Hematopoietic multipotent progenitor cell treated with erythropoietin and hydrocortisone succinate and interleukin-3 and kit ligand, for 17 days (in vitro differentiated cells): ENCODE data around the gene NRXN2.

Source experiments
- DNase-seq: peaks from one replicate; pipeline ENCODE4 v3.0.0-alpha.2; 2015; ENCODE audit warnings: low spot score

The NRXN2 gene

DNA sequence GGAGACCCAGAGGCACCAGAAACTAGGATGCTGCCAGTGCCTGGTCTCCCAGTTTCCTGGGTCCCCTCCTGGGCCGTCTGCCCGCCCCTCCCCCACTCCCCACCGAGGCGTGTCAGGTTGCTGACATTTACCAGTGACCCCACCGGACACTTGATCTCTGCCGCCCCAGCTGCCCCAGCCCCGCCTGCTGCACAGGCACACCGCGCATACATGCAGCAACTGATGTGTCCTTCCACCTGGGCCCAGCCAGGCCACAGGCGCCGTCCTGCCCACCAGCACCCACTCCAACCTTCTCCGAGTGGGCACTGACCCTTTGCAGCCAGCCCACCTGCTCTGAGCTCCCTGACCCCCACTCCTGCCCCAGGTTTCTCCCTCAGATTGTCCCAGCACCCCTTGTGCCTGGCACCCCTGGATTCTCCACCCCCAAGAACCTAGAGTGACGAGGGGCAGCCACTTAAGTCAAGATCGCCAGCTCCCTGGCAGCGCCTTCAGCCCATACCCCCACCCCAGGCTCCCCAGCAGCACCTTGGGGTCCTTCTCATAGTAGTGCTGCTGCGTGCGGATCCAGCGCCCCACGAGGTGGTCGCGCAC is 36.2 kb upstream of the NRXN2 start:
- no peak for DNase-seq

DNA sequence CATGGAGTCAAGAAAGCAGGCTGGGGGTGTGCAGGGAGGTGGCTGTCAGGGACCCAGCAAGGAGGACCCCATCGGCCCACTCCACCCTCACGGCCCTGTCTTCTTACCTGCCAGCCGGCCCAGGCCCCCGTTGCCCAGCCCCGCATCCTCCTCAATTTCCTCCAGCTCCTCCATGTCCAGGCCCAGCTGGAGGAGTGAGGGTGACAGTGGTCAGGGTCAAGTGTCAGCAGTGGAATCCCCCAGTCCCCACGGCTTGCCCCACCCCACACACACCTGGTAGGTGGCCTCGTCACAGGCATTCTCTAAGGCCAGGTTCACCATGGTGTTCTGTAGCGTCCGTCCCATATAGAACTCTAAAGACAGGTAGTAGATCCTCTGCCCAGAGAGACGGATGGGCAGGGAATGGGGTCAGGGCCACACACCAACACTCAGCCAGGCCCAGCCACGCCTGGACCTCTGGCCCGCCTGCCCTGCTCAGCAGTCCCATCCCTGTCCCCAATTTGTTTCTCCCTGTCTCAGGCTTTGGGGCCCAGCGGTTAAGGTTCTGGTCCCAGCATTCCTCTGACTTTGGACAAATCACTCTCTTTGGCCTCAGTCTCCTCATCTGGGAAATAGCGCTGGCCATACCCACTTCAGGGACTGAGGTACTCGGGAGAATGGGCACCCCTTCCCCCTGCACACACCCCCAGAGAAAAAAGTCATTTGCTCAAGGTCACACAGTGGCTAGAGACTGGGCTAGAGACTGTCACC is 35.5 kb upstream of the NRXN2 start:
- no peak for DNase-seq

DNA sequence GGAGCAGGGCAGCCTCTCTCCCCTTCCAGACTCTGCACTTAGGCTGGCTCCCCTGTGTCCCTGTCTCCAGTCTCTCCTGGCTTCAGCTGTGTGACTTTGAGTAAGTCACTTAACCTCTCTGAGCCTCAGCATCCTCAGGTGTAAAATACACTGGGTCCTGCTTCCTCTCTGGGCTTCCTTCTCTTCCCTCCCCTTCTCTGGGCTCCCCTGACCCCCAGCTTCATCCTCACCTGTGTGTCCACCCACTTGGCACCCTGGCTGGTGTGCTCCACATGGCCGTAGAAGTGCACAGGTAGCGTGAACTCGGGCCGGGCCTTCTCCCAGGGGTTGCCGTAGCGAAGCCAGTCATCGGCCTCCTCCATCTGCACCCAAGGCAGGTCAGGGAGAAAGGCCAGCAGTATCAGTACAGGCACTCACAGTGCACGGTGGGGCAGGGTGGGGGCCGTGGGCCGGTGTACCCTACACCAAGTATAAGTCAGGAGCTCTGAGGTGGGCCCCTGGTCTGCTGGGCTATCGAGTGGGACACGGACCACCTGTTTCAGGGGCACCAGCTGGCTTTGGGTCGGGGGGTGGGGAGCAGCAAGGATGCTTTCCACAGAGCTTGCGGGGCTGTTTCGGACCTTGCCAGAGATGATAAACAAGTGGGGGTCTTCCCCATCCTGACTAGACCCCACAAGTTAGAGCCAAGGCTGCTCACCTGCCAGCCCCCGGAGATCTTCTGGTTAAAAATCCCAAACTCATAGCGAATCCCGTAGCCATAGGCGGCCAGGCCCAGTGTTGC is 34.7 kb upstream of the NRXN2 start:
- DNase-seq = no peak

DNA sequence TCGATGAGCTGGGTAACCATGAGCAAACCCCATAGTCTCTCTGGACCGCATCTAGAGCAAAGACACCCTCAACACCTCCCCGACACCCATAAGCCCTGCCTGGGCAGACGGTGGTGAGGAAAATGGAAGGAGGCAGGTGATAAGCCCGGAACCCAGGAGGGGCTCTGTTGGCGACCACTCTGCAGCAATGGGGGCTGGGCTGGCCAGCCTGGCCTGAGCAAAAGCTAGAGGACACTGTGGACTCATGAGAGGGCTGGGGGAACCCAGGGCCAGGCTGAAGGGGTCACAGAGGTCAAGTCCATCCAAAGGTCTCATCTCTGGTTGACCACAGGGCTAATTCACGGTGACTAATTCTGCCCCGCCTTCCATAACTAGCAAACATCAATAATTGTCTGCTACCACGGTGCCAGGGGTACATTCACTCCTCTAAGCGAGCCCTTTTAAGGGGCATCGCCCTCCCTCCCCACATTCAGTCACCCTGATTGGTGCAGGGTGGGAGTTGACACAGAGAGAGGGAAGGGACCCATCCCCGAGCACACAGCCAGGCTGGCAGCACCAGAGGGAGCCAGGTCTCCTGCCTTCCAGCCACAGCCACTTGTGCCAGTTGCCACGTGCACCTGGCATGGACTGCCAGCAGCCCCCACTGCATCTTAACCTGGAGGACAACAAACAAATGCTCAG is 32.8 kb upstream of the NRXN2 start:
- DNase-seq = no peak

DNA sequence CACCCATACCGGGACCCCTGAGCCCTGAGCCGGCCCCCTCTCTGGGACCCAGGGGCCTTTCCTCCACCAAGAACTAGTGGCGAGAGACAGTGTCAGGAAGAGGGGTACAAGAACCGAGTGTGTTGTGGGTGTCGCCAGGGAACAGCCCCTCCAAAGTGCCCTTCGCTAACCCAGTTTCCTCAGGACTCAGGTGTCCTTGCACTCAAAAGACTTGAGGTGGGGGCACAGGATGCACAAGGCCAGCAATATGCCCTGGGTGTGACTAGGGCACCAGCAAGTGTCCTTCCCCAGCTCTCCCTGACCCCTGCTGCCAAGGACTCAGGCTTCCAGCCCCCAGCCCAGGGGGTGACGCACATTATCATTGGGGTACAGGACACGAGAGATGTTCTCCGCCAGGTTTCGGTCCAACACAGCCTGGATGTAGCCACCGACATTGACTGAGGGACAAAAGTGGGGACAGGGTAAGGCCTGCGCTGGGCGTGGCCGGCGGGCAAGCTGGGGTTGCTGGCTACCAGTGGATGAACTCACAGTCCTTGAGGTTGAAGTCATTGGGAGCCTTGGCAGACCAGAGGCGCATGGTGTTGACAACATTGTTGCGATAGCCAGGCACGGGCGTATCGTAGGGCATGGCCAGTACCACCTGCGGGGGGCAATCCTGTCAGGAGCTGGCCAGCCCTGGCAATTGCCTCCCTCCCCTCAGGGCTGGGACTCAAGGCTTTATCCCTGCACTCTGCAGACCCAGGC is 32.1 kb upstream of the NRXN2 start:
- DNase-seq = no peak

DNA sequence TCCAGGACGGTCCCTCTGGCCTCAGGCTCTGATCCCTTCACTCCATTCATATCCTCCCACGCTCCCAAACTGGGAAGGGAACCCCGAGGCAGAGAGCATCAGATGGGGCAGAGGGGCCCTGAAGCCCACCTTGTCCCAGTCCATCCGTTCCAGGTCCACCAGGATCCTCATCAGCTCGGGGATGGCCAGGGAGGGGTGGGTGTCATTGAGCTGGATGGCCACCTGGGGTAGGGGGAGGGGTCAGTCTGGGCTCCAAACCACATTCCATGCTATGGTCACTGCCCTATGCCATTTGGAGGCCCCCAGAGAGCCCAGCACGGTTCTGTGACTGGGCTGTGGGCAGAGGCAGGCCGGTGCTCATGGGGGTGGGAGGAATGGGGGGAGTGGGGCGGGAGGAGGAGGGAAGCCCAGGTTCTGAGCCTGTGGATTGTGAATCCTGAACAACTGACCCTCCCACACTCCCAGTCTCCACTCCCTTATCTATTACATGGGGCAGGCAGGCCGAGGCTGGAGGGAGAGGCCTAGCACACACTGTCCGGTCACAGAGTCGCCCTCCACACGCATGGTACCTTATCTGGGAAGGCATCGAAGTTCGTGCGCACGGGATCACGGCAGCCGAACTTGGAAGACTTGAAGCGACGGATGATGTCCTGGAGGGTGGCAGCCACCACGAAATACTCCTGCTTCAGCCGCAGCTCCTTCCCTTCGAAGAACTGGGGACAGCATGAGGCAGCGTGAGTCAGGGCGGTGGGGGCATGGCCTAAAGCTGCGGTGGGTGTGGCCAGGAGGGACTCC is 31.3 kb upstream of the NRXN2 start:
- DNase-seq = no peak

DNA sequence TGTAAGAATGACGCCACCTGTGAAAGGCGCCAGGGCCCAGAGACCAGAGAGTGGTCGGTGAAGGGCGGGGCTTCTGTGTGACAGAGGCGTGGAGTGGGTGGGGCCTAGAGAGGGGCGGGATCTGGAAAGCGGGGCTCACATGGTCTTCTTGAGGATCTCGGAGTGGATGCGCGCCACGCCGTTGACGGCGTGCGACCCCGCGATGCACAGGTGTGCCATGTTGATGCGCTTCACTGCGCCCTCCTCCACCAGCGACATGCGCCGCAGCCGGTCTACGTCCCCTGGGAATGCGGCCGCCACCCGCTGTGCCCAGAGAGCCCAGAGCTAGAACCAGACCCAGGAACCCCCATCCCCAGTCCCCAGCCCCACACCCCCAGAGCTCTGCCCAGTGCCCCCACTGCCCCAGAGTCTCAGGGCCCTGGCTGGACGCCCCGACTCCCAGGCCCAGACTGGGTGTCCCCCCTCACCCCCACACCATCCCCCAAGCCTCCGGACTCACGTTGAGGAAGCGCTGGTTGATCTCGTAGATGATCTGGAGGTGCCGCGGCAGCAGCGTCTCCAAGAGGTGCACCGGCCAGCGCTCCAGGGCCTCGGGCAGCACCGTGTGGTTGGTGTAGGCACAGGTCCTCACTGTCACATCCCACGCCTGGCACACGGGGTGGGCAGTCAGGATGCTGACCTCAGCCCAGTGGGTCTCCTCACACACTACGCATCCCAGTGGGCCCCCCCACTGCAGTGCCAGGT is 30.6 kb upstream of the NRXN2 start:
- no peak for DNase-seq

DNA sequence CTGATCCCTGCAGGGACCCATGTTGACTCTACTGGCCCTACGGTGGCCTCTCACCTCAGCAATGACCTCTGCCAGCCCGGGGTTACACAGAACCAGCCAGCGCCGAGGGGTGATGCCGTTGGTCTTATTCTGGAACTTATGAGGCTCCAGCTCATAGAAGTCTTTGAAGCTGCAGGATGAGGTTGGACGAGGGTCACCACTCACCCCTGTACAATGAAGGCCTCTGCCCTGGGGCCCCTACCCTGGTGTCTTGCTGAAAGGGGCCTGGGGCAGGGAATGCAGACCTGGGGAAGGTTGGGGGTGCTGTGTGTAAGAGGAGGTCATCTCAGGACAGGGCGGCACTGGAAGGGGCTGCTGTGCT is 30.0 kb upstream of the NRXN2 start:
- no peak for DNase-seq

DNA sequence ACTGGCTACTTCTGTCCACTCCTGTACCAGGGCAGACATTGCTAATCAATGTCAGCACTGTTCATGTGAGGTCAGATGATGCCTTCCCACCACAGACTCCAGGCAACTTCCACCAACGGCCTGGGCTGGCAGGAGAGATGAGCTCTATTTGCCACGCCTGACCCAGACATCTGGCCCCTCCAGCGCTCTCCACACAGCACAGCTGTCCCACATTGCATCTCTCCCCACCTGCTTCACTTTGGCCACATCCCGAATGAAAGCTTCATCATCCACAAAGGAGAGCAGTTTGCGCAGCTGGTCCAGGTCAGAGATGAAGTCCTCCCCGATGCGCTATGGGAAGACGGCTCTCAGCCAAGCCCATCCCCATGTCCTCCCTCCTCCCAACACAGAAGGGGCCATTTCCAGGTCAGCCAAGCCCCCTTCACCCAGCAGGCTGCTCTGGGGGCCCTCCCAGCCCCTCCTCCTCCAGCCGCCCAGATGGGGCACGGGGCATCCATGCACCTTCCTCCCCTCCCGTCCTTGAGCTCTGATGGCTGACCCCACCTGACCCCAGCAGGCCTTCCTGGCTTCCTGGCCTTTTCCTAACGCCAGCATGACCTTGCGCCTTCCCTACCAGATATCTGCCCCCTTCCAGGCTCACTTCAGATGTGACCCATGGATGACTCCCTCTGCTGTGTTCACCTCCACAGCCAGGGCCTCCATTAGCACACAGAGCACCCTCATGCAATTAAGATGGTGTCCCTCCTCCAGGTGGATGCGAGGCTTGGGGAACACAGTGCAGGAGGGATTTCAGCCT is 29.4 kb upstream of the NRXN2 start:
- no peak for DNase-seq

DNA sequence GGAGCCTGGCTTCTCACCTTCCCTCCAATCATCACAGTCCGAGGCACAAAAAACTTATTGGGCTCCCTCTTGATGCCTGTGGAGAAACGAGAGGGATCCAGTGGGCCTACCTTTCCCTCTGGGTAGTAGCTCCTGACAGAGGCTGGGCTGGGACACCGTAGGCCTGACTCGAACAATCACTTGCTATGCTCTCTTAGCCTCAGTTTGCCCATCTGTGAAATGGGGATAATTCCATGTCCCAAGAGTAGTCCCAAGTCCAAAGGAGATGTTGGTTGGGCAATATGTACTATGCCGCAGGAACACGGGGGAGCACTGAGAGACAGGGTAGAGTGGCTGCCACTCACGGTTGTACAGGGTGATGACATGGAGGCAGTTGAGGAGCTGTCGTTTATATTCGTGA is 28.6 kb upstream of the NRXN2 start:
- DNase-seq = no peak

DNA sequence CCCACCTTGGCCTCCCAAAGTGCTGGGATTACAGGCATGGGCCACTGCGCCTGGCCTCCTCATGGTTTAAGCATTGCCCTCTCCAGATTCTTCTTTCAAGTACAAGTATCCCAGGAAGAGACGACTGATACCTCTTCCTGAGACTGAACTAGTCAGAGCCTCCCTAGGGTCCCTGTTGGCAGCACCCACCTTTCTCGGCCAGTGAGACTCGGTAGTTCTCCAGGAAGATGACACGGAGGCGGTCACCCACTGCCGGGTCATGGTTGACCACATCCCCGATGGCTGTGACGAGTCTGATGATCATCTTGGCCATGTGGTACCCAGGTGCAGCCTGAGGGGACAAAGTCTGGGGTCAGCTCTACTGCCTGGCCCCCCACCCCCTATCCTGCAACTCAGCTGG is 28.1 kb upstream of the NRXN2 start:
- DNase-seq = no peak

DNA sequence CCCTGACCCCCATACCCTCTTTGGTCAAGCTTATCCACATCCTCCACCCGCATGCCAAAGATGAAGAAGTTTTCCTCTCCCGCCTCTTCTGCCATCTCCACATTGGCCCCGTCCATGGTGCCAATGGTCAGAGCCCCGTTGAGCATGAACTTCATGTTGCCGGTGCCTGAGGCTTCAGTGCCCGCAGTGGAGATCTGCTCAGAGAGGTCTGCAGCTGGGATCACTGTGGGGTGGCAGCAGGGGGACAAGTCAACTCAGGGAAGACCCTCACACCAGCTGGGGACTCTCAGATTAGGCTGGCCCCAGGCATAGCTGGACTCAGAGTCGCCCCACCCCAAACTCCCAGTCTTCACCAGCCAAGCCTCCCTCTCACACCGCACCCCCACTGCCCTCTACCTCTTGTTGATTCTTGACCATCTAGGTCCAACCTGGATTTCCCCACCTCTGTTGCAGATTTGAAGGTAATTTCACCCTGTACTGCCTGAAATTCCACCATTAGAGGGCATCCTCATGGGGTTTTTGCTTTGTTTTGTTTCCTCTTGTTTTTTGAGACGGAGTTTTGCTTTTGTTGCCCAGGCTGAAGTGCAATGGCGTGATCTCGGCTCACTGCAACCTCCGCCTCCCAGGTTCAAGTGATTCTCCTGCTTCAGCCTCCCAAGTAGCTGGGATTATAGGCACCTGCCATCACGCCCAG is 27.5 kb upstream of the NRXN2 start:
- DNase-seq = no peak

DNA sequence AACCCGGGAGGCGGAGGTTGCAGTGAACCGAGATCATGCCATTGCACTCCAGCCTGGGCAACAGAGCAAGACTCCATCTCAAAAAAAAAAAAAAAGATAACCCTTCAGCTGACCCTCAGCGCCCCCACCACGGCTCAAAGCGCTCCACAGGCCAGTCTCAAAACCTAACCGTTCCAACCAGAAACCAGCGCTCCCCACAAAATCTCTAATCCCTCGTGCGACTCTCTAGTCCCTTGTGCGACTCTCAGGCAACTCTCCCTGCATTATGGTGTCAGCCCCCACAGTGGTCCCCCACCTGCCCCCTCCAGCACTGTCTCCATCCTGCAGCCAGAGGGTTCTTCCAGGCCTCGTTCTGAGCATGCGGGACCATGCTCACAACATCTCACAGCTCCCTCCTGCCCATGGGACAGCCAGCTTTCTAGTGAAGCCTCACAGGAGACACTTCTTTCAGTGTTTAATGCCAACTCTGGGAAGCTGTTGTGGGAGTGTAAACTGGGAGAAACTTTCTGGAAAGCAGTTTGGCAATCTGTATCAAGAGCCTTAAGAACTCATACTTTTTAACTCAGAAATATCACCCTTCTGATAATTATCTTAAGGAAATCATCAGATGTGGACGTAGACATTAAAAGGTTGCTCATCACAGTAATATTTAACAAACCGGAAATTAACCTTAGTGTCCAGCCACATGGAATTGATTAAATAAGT is 25.1 kb upstream of the NRXN2 start:
- DNase-seq = no peak

DNA sequence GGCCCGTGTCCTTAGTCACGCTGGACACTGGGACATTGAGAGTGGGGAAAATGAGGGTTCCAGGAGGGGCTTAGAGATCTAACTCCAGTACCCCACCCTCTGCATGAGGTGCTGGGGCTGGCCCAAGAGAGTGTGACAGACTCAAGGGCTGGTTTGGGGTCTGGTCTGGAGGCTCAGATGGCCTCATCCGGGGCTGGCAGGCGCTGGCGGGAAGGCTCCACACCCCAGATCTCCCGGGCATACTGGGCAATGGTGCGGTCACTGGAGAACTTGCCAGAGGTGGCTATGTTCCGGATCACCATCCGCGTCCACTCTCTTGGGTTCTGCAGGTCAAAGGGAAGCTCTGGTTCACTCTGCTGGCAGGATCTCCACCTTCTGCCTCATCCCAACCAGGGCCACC is 23.5 kb upstream of the NRXN2 start:
- no peak for DNase-seq

DNA sequence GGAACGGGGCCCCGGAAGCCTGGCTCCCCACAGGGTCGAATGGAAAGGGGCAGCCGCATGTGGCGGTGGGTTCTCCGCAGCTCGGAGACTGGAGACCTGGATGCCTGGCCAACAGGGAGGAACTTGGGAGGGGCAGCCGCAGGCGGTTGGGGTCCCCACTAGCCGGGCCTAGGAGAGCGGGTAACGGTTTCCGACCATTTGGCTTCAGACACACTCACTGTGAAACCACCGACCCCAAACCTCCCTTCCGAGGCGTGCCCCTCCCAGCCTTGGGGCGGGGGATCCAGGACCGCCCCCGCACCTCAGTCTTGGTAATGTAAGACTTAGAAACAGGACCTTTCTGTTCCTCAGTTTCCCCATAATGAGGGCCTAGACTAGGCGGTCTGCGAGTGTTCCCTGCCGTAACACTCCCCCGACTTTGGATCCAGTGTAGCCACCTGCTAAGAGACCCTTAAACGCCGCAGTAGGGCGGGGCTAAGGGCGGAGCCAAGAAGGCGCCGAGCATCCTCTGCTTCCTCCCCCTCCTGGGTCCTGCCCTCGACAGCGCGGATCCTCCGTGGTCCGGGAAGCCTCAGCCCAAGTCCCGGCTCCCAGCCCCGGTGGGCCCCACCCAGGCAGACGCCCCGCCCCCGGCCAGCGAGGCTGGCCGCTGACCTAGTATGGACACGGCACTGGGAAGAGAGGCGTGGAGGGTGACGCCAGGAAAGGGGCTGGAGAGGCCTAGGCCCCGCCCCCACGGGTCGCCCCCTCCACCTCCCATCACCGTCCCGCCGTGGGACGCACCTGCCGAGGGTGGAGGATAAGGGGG is 22.7 kb upstream of the NRXN2 start:
- DNase-seq = no peak

DNA sequence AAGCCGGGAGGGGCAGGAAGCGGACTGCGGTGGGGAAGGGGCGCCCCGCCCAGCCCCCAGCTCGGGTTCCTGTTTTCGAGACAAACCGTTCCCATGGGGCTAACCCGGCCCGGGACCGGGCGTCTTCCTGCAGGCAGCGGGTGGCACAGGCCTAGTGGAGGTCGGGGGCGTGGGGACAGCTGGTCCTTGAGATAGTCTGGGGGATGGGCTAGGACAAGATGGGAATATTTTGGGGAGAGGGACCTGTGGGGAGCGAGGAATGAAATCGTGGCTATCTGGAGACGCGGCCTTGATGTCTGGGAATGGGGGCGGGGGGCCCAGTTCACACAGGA is 22.2 kb upstream of the NRXN2 start:
- DNase-seq = no peak

DNA sequence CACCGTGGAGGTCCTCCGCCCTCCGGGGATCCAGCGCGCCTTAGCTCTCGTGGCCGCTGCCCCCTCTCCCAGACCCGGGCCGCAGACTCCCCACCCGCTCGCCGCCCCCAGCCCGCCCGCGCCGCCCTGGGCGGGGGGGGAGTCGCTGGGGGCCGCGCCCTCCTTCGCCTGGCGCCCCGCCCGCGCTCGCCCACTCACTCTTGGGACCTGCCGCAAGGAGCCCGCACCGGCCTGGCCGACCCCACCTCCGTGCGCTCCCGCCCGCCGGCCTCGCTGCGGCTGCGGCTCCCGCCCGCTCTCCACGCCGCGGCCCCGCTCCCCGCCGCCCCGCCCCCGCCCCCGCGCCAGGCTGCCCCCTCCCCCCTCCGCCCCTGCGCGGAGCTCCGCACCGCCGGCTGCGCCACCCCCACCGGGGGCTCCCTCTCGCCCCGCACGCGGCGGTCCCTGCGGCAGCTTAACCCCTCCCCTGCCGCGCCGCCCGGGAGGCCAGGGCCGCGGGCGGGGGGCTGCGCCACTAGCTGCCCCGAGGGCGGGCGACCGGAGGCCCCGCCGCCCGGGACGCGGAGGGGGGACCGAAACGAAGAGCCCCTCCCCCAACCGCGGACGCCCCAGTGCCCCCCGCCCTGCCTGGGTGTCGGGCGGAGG is 21.7 kb upstream of the NRXN2 start:
- no peak for DNase-seq
